HepG2 (cell line): Measurements from ENCODE around the gene RMDN2. TPM values are rescaled to one million over a fixed set of nuclear protein-coding genes. Genes with fewer than 3 reads are reported as not detected.

ENCODE experiments used
- CENPT ChIP-seq: sonication (generic); formaldehyde crosslinking; IDR thresholded peaks from 2 replicates; pipeline ENCODE4 v1.8.0; 2022; ENCODE audit warnings: low read depth, mild to moderate bottlenecking, moderate library complexity, missing genetic modification reagents
- MED1 ChIP-seq: sonication (generic); formaldehyde crosslinking; IDR thresholded peaks from 2 replicates; pipeline ENCODE4 v1.4.0; 2020; ENCODE audit warnings: missing genetic modification reagents
- ZNF142 ChIP-seq: sonication (generic); formaldehyde crosslinking; IDR thresholded peaks from 2 replicates; pipeline ENCODE4 v1.4.0; 2020; ENCODE audit warnings: missing genetic modification reagents
- ZNF660 ChIP-seq: sonication (generic); formaldehyde crosslinking; IDR thresholded peaks from 2 replicates; pipeline ENCODE4 v1.5.1; 2020; ENCODE audit warnings: mild to moderate bottlenecking, low read depth, missing genetic modification reagents, borderline replicate concordance
- ZNF766 ChIP-seq: sonication (generic); formaldehyde crosslinking; IDR thresholded peaks from 2 replicates; pipeline ENCODE4 v1.5.0; 2020; ENCODE audit warnings: missing genetic modification reagents, borderline replicate concordance
- ZNF773 ChIP-seq: sonication (generic); formaldehyde crosslinking; IDR thresholded peaks from 2 replicates; pipeline ENCODE4 v1.4.0; 2020; ENCODE audit warnings: missing genetic modification reagents, borderline replicate concordance
- polyA plus RNA-seq, 8 experiments: library from polyadenylated mRNA; depleted of rRNA in 3 of 8; stranded (reverse) in 7 of 8; unstranded in 1 of 8; fragments of >200 nt; fragmentation: Illumina TruSeq in 4 of 8; extraction: Trizol in 4 of 8; gene quantifications; 2 replicates each; pipeline versions ENCODE4 v1.2.1 to v1.2.3, GENCODE V29; 2011 to 2016; ENCODE audit warnings: low read depth in 4 of 8, missing spikeins in 1 of 8, mixed read lengths in 1 of 8; ENCODE audit not compliant: insufficient read depth in 1 of 8
- total RNA-seq, 5 experiments: library from RNA; depleted of rRNA; stranded (reverse); fragments of >200 nt; fragmentation: Illumina TruSeq; extraction: Trizol; gene quantifications; 2 replicates each; pipeline ENCODE4 v1.2.3, GENCODE V29; 2016; ENCODE audit warnings: low read depth in 1 of 5
- TF ChIP-seq, protein P1 (sequence below): sonication (generic); formaldehyde crosslinking; IDR thresholded peaks from 2 replicates; pipeline ENCODE4 v1.4.0; 2020; ENCODE audit warnings: missing genetic modification reagents
- TF ChIP-seq, protein P2 (sequence below): sonication (generic); formaldehyde crosslinking; IDR thresholded peaks from 2 replicates; pipeline ENCODE4 v1.4.0; 2020; ENCODE audit warnings: missing genetic modification reagents
- TF ChIP-seq, protein P3 (sequence below): IDR thresholded peaks from 2 replicates; pipeline ENCODE4 v1.6.1; 2016; ENCODE audit warnings: missing biosample characterization, missing genetic modification reagents, low read depth
- TF ChIP-seq, protein P4 (sequence below): sonication (generic); formaldehyde crosslinking; IDR thresholded peaks from 2 replicates; pipeline ENCODE4 v1.4.0; 2020; ENCODE audit warnings: missing genetic modification reagents, mild to moderate bottlenecking, borderline replicate concordance

The RMDN2 gene
- total and polyA plus RNA-seq, 2 of the 13 experiments (the other 11 are each of a cell fraction or from before 2014, with no cell fraction given): 2.3 to 8.9 TPM

DNA sequence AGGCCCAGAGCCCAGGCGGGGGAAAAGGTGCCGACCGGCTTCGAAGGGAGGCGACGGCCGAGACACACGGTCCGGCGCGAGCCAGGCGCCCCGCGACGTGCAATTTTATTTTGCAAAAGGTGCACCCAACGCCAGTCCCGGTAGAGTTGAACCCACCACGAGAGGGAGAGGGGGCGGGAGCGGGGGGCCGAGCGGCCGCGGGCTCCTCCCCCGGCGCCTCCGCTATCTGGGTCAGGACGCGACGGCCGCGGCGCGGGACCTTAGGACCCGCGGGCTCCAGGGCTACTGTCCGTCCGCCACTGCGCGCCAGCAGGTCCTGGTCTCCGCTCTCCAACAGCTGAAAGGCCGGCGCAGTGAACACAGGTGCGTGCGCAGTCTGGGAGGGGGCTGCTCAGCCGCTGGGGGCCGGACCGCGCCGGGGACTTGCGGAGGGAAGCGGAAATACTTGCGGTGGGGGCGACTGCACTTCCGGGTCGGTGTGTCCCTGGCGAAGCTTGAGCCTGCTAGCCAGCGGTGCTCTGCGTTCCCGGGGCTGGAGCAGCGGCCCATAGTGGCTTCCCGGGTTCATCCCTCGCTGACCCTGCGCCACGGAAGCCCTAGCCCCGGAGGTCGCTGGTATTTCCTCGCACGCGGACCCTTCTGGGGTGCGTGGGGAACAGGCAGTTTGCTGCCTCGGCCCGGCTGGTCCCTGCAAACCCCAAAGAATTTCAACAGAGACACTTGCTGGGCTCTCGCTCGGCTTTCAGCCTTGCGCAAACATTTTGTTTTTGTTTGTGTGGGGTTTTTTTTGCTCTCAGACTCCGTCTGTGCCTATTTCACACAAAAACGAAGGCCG lies at the start of gene RMDN2 (continued):
- TF ChIP-seq ZNF142 (peak; percentile 95; the same call in 1 of the 2 replicates), ZNF773 (CRISPR knock-in tag) (peak; percentile 86; the same call in 1 of the 2 replicates), ZNF660 (CRISPR knock-in tag) (no peak), MED1 (CRISPR knock-in tag) (peak; percentile 91), ZNF766 (peak; percentile 97; the same call in 1 of the 2 replicates), CENPT (peak; percentile 25; the same call in 1 of the 2 replicates)
- TF ChIP-seq, protein P1, sequence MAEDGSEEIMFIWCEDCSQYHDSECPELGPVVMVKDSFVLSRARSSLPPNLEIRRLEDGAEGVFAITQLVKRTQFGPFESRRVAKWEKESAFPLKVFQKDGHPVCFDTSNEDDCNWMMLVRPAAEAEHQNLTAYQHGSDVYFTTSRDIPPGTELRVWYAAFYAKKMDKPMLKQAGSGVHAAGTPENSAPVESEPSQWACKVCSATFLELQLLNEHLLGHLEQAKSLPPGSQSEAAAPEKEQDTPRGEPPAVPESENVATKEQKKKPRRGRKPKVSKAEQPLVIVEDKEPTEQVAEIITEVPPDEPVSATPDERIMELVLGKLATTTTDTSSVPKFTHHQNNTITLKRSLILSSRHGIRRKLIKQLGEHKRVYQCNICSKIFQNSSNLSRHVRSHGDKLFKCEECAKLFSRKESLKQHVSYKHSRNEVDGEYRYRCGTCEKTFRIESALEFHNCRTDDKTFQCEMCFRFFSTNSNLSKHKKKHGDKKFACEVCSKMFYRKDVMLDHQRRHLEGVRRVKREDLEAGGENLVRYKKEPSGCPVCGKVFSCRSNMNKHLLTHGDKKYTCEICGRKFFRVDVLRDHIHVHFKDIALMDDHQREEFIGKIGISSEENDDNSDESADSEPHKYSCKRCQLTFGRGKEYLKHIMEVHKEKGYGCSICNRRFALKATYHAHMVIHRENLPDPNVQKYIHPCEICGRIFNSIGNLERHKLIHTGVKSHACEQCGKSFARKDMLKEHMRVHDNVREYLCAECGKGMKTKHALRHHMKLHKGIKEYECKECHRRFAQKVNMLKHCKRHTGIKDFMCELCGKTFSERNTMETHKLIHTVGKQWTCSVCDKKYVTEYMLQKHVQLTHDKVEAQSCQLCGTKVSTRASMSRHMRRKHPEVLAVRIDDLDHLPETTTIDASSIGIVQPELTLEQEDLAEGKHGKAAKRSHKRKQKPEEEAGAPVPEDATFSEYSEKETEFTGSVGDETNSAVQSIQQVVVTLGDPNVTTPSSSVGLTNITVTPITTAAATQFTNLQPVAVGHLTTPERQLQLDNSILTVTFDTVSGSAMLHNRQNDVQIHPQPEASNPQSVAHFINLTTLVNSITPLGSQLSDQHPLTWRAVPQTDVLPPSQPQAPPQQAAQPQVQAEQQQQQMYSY: peak; percentile 81
- TF ChIP-seq, protein P2, sequence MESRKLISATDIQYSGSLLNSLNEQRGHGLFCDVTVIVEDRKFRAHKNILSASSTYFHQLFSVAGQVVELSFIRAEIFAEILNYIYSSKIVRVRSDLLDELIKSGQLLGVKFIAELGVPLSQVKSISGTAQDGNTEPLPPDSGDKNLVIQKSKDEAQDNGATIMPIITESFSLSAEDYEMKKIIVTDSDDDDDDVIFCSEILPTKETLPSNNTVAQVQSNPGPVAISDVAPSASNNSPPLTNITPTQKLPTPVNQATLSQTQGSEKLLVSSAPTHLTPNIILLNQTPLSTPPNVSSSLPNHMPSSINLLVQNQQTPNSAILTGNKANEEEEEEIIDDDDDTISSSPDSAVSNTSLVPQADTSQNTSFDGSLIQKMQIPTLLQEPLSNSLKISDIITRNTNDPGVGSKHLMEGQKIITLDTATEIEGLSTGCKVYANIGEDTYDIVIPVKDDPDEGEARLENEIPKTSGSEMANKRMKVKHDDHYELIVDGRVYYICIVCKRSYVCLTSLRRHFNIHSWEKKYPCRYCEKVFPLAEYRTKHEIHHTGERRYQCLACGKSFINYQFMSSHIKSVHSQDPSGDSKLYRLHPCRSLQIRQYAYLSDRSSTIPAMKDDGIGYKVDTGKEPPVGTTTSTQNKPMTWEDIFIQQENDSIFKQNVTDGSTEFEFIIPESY: peak; percentile 19; the same call in 1 of the 2 replicates
- TF ChIP-seq, protein P3, sequence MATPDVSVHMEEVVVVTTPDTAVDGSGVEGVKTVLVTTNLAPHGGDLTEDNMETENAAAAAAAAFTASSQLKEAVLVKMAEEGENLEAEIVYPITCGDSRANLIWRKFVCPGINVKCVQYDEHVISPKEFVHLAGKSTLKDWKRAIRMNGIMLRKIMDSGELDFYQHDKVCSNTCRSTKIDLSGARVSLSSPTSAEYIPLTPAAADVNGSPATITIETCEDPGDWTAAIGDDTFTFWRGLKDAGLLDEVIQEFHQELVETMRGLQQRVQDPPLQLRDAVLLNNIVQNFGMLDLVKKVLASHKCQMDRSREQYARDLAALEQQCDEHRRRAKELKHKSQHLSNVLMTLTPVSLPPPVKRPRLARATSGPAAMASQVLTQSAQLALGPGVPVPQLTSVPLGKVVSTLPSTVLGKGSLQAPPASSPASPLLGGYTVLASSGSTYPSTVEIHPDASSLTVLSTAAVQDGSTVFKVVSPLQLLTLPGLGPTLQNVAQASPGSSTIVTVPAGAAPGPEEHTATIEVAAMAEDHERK (CRISPR knock-in tag): peak; percentile 53; the same call in 1 of the 2 replicates
- TF ChIP-seq, protein P4, sequence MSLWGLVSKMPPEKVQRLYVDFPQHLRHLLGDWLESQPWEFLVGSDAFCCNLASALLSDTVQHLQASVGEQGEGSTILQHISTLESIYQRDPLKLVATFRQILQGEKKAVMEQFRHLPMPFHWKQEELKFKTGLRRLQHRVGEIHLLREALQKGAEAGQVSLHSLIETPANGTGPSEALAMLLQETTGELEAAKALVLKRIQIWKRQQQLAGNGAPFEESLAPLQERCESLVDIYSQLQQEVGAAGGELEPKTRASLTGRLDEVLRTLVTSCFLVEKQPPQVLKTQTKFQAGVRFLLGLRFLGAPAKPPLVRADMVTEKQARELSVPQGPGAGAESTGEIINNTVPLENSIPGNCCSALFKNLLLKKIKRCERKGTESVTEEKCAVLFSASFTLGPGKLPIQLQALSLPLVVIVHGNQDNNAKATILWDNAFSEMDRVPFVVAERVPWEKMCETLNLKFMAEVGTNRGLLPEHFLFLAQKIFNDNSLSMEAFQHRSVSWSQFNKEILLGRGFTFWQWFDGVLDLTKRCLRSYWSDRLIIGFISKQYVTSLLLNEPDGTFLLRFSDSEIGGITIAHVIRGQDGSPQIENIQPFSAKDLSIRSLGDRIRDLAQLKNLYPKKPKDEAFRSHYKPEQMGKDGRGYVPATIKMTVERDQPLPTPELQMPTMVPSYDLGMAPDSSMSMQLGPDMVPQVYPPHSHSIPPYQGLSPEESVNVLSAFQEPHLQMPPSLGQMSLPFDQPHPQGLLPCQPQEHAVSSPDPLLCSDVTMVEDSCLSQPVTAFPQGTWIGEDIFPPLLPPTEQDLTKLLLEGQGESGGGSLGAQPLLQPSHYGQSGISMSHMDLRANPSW (CRISPR knock-in tag): peak; percentile 90; the same call in 1 of the 2 replicates
